ENCODE measurements around the gene COL8A1. TPM values are rescaled to one million over a fixed set of nuclear protein-coding genes. Genes with fewer than 3 reads are reported as not detected.
"Not testable (repeated sequence)": the region's sequence is repeated elsewhere in the genome, so short reads cannot be mapped to it uniquely, and the experiment has no call there.

Gene COL8A1
- total RNA-seq, 1 donor = 324 TPM

GRCh38 chr3:99837715-99838114 lies 199.3 kb downstream of the COL8A1 start:
- no peak for DNase-seq (ENCODE audit: low read depth)
- no peak overlapping the region for H3K4me3 ChIP-seq (ENCODE audit: low read depth, low read length)
- TF ChIP-seq CTCF (IDR thresholded peaks at IDR 0.05; ENCODE audit: insufficient read depth, low read depth, low read length) = no peak

- no peak for DNase-seq (ENCODE audit: low read depth)
- no peak overlapping the region for H3K4me3 ChIP-seq (ENCODE audit: low read depth, low read length)
- no peak for TF ChIP-seq CTCF (IDR thresholded peaks at IDR 0.05; ENCODE audit: insufficient read depth, low read depth, low read length)
Observed at GRCh38 chr3:99838755-99839154, 200.4 kb downstream of the COL8A1 start.

GRCh38 chr3:99839613-99840012 lies 201.2 kb downstream of the COL8A1 start:
- no peak overlapping the region for H3K4me3 ChIP-seq (ENCODE audit: low read depth, low read length)
- no peak for TF ChIP-seq CTCF (IDR thresholded peaks at IDR 0.05; ENCODE audit: insufficient read depth, low read depth, low read length)
- no peak for DNase-seq (ENCODE audit: low read depth)

GRCh38 chr3:99841949-99842348 lies 203.6 kb downstream of the COL8A1 start:
- DNase-seq (ENCODE audit: low read depth) = not testable (repeated sequence)

GRCh38 chr3:99842826-99843589 lies 204.6 kb downstream of the COL8A1 start:
- TF ChIP-seq CTCF (IDR thresholded peaks at IDR 0.05; ENCODE audit: insufficient read depth, low read depth, low read length) = peak; percentile 69
- peak; percentile 77 for DNase-seq (ENCODE audit: low read depth)
- H3K4me3 ChIP-seq (ENCODE audit: low read depth, low read length) = no peak overlapping the region

More at GRCh38 chr3:99841949-99842348, 203.6 kb downstream of the COL8A1 start:
- H3K4me3 ChIP-seq (ENCODE audit: low read depth, low read length) = not testable (repeated sequence)

- no peak for DNase-seq (ENCODE audit: low read depth)
Observed at GRCh38 chr3:99843590-99844258, 205.3 kb downstream of the COL8A1 start.

More at GRCh38 chr3:99843590-99844258, 205.3 kb downstream of the COL8A1 start:
- TF ChIP-seq CTCF (IDR thresholded peaks at IDR 0.05; ENCODE audit: insufficient read depth, low read depth, low read length) = no peak
- H3K4me3 ChIP-seq (ENCODE audit: low read depth, low read length) = no peak overlapping the region
